GM21825 (cell line): ENCODE results near the gene RANBP1.
"Not testable (repeated sequence)": the region's sequence is repeated elsewhere in the genome, so short reads cannot be mapped to it uniquely, and the experiment has no call there.

Source experiments
- ATAC-seq: cut with Tn5 transposase; IDR thresholded peaks from one replicate; pipeline ENCODE4 v1.9.1; 2021; ENCODE audit warnings: mild to moderate bottlenecking, moderate library complexity; ENCODE audit not compliant: unreplicated experiment

RANBP1 gene

GRCh38 chr22:20115691-20116375 lies at the start of gene RANBP1:
Gene RANBP1, plus strand, starts transcription at chr22:20116104. Its CDS starts 81 bp downstream, at chr22:20116185.
- ATAC-seq, result no peak

DNA sequence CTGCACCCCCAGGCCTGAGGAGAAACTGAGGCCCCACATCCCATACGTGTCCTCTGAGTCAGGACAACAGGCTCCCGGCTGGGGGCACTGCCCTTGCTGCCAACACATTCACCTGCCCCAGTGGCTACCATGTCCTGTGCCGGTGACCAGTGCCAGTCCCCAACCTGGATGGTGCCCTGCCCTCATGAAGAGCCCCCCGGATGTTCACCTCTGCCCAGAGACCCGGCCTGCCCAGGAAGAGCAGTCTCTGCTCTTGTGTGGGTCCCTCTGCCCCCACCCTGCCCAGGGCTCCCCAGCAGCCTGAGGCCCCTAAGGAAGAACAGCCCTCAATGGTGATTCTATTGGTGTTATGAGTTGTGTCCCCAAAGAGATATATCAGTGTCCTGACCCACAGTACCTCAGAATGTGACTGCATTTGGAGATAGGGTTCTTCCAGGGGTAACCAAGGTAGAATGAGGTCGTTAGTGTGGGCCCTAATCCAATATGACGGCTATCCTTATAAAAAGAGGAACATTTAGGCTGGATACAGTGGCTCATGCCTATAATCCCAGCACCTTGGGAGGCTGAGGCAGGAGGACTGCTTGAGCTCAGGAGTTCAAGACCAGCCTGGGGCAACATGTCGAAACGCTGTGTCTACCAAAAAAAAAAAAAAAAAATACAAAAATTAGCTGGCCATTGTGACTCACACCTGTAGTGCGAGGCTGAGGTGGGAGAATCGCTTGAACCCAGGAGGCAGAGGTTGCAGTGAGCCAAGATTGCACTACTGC lies 49.1 kb upstream of the RANBP1 start:
- ATAC-seq, result no peak

- ATAC-seq, result not testable (repeated sequence)
Measured at GRCh38 chr22:20067384-20067682, 48.6 kb upstream of the RANBP1 start.

DNA sequence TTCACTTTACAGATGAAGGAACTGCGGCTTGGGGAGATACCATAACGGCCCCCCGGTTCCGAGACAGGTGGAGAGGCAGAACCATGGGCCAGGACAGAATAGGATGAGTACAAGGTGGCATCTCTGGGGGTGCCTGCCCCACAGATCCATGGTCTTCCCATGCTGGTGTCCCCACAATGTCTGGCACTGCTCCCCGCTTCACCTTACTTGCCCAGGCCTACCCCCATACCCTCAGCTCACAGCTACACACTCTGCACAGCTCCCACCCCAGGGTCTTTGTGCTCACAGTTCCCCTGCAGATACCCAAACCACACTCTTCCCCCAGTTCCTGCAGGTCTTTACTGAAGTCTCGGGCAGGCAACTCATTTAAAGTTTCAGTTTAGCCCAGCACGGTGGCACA lies 47.3 kb upstream of the RANBP1 start:
- ATAC-seq, result no peak

GRCh38 chr22:20069331-20070042 lies 46.4 kb upstream of the RANBP1 start:
- no peak for ATAC-seq

- no peak for ATAC-seq
Measured at GRCh38 chr22:20071524-20071972, 44.4 kb upstream of the RANBP1 start.

GRCh38 chr22:20076627-20077172 lies 39.2 kb upstream of the RANBP1 start:
- ATAC-seq, result no peak

DNA sequence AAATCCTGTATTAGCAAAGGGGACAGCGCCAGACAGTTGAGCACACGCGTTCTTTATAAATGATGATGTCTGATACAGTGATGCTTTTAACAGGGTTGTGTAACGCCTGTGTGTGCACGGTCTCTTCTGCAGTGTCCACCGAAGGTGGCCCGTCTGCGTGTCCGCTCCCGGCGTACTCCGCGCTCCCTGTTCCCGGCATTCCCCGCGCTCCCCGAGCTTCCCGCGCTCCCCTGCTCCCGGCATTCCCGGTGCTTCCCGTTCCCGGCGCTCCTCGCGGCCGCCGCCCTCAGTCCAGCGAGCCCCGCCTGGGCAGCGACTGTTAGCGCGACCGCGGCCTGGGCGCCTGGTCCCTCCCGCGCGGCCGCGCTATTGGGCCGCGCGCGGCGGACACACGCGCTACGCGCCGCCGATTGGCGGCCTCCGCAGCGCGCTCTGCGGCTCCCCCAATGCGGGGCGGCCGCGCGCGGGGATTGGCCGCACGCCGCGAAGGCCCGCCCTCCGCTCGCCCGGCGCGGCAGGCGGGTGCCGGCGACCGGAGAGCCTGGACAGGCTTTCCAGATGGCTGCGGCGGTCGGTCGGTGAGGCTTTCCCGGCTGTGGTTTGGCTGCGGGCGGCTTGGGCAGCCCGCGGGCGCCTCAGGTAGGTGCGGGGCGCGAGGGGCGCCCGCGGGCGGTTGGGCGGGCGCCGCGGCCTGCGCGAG lies 36.0 kb upstream of the RANBP1 start, which contains the start of gene DGCR8:
DGCR8 (plus strand) TSS at position 497 of the 700 bp plus-strand sequence. CDS start 5,723 bp downstream, outside the sequence.
- ATAC-seq, result peak; percentile 71

GRCh38 chr22:20080445-20080775 lies 35.5 kb upstream of the RANBP1 start:
- ATAC-seq, result peak; percentile 49

DNA sequence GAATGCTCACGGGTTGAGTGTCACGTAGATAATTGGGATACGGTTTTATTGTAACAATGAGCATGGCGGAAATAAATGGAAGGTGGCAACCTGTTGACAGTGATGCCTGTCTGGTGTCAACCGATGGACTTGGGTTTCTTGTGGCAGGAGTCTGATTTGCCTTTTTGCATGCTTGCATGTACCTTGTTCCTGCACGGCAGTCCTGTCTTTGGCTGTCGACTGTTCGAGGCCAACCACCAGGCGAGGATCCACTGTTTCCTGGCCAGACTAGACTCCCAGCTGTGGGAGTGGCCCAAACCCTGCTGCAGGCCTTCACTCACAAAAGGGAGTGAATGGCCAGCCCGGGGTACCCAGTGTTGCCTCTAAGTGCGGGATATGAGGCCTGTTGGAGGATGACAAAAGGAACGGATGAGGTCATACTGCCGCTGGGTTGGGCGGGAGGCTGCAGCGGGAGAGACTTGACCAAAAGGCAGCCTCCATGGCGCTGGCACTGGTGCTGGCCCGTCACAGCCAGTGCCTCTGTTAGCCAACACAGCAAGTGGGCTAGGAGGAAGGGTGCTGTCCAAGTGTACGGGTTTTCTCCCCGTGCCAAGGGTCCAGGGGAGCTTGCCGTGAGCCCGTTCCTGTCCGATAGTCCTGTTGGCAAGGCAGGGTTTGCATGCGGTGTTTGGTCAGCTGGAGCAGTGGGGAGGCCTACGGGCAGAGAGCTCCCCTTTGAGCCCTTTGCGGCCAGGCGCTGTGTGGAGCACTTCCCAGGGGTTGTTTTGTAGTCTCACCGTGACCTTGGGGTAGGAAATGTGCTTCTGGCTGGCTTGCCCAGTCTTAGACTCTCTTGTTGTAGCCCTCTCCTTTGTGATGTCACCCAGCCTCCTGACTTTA lies 34.9 kb upstream of the RANBP1 start:
- no peak for ATAC-seq

DNA sequence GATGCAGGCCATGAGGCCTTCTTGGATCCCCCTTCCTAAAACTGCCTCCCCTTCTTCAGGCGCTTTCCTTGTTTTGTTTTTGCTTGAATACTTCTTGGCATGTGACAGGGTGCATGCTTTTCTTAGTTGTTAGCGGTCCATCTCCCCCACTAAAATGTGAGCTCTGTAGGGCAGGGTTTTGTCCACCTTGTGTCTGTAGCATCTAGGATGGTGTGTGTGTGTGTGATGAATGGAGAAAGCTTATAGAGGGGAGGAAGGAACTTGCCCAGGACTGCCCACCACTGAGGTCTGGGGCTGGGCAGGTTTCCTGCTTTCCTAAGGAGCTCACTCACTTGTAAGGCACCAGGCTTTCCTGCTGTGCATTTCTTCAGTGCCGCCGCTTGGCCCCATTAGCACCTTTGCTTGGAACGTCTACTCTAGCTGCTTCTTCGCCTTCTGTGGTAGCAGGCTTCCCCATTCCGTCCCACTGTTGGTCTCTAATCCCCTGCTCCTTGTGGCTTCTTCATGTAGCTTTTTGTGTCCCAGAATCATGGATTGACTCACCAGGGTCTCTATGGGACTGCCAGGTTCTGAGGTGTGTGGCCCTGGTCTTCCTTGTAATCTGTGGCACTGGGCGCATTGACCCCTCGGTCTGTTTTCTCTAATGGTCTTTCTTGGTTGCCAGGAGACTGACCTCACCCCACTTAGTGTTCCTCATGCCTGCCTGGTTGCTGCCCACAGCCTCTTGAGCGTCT lies 32.6 kb upstream of the RANBP1 start:
- no peak for ATAC-seq

GRCh38 chr22:20083891-20084546 lies 31.9 kb upstream of the RANBP1 start:
- ATAC-seq, result no peak

GRCh38 chr22:20084547-20085413 lies 31.1 kb upstream of the RANBP1 start:
- no peak for ATAC-seq

- no peak for ATAC-seq
Measured at GRCh38 chr22:20085651-20086050, 30.3 kb upstream of the RANBP1 start.

DNA sequence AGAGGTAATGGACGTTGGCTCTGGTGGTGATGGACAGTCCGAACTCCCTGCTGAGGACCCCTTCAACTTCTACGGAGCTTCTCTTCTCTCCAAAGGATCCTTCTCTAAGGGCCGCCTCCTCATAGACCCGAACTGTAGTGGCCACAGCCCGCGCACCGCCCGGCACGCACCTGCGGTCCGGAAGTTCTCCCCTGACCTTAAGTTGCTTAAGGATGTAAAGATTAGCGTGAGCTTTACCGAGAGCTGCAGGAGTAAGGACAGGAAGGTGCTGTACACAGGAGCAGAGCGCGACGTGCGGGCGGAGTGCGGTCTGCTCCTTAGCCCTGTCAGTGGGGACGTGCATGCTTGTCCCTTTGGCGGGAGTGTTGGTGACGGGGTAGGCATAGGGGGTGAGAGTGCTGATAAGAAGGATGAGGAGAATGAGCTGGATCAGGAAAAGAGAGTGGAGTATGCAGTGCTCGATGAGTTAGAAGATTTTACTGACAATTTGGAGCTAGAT lies 29.8 kb upstream of the RANBP1 start:
- no peak for ATAC-seq

DNA sequence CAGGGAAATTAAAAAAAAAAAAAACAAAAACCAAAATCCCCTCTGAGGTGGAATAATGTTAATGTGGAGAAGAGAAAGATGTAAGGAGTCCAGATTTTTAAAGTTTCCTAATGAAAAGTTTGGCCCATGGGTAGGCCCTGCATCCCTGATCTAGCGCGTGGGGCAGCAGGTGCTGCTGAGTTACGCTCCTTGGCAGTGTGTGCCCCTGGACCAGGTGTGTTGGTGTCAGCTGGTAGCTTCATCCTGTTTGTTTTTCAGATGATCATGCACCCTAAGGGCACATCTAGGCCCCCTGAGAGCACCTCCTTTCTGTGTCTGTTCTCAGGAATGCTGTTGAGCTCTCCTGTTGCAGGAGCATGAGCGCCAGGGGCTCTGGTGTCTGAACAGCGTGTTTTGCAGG lies 29.1 kb upstream of the RANBP1 start:
- ATAC-seq, result no peak
